ENCODE data around the gene FXYD6. TPM values are rescaled to one million over a fixed set of nuclear protein-coding genes. Genes with fewer than 3 reads are reported as not detected.

Gene FXYD6
- total RNA-seq, 3 donors from 2014 or later: 16.0 to 25.0 (median 20.3) TPM

- peak in 1 of 2 donors; percentile 3 for DNase-seq (ENCODE audit: low spot score in 2 of 2)
- Histone ChIP-seq H3K4me3 (no peak overlapping the region), H3K36me3 (no peaks in the 10 kb centered on the region), H3K4me1 (no peaks in the 10 kb centered on the region), H3K9me3 (no peaks in the 10 kb centered on the region), H3K27ac (no peak overlapping the region), H3K27me3 (peaks cover 0 to 6% of the 10 kb centered on the region in 2 donors)
- intact Hi-C loops (cut with DNase I; ENCODE audit: low total_unique reads): no loop called here
- no peak for TF ChIP-seq CTCF (IDR thresholded peaks at IDR 0.05)
- no peak for TF ChIP-seq POLR2A (IDR thresholded peaks at IDR 0.05)
- no peak for TF ChIP-seq POLR2AphosphoS5 (IDR thresholded peaks at IDR 0.05)
Observed at GRCh38 chr11:117881217-117881616, 4.8 kb upstream of the FXYD6 start.

- H3K4me1 ChIP-seq: no peaks in the 10 kb centered on the region
Observed at GRCh38 chr11:117879516-117880480, 3.3 kb upstream of the FXYD6 start.

GRCh38 chr11:117878939-117879475 lies 2.5 kb upstream of the FXYD6 start:
- Histone ChIP-seq H3K4me3 (no peak overlapping the region), H3K4me1 (no peaks in the 10 kb centered on the region), H3K27ac (no peak overlapping the region), H3K36me3 (no peaks in the 10 kb centered on the region), H3K9me3 (no peaks in the 10 kb centered on the region), H3K27me3 (peaks cover 0 to 13% of the 10 kb centered on the region in 2 donors)
- TF ChIP-seq POLR2AphosphoS5 (IDR thresholded peaks at IDR 0.05) (no peak), CTCF (IDR thresholded peaks at IDR 0.05) (no peak), POLR2A (IDR thresholded peaks at IDR 0.05) (no peak)
- intact Hi-C loops (cut with DNase I; ENCODE audit: low total_unique reads): no loop called here
- no peak for DNase-seq (ENCODE audit: low spot score in 2 of 2)

More at GRCh38 chr11:117879516-117880480, 3.3 kb upstream of the FXYD6 start:
- H3K27me3 ChIP-seq: peaks cover 0 to 11% of the 10 kb centered on the region in 2 donors
- H3K36me3 ChIP-seq: no peaks in the 10 kb centered on the region
- no peak for TF ChIP-seq CTCF (IDR thresholded peaks at IDR 0.05)
- TF ChIP-seq POLR2AphosphoS5 (IDR thresholded peaks at IDR 0.05): no peak
- no peak for TF ChIP-seq POLR2A (IDR thresholded peaks at IDR 0.05)
- H3K4me3 ChIP-seq: no peak overlapping the region
- no peak overlapping the region for H3K27ac ChIP-seq
- no peaks in the 10 kb centered on the region for H3K9me3 ChIP-seq
- DNase-seq (ENCODE audit: low spot score in 2 of 2): peak in 1 of 2 donors; percentile 8
- intact Hi-C loops (cut with DNase I; ENCODE audit: low total_unique reads): no loop called here

GRCh38 chr11:117878314-117878938 lies 2.0 kb upstream of the FXYD6 start:
- H3K4me3 ChIP-seq: no peak overlapping the region
- no peak for TF ChIP-seq POLR2AphosphoS5 (IDR thresholded peaks at IDR 0.05)
- no peak for TF ChIP-seq POLR2A (IDR thresholded peaks at IDR 0.05)
- no peak for TF ChIP-seq CTCF (IDR thresholded peaks at IDR 0.05)
- H3K27me3 ChIP-seq: peaks cover 0 to 13% of the 10 kb centered on the region in 2 donors
- H3K9me3 ChIP-seq: no peaks in the 10 kb centered on the region
- intact Hi-C loops (cut with DNase I; ENCODE audit: low total_unique reads): no loop called here
- no peak overlapping the region for H3K27ac ChIP-seq
- H3K36me3 ChIP-seq: no peaks in the 10 kb centered on the region
- DNase-seq (ENCODE audit: low spot score in 2 of 2): no peak
- no peaks in the 10 kb centered on the region for H3K4me1 ChIP-seq

Measured in breast epithelium (tissue), 4 donors.